NB4 (cell line): ENCODE measurements around the gene SATB2.

ENCODE experiments used
- DNase-seq: peaks from one replicate; pipeline ENCODE4 v3.0.0; 2010; ENCODE audit warnings: low read depth
- H3K4me3 ChIP-seq: one replicate; pipeline ENCODE4 v1.5.1; 2011; ENCODE audit warnings: mild to moderate bottlenecking, low read depth, low read length, moderate library complexity
- CTCF ChIP-seq: IDR thresholded peaks from one replicate; pipeline ENCODE4 v1.5.1; 2012; ENCODE audit warnings: low read depth, low read length
- MAX ChIP-seq: IDR thresholded peaks from 2 replicates; pipeline ENCODE4 v1.6.1; 2011; ENCODE audit warnings: low read depth, low read length
- MYC ChIP-seq: IDR thresholded peaks from 2 replicates; pipeline ENCODE4 v1.6.1; 2011; ENCODE audit warnings: low read depth, low read length
- POLR2A ChIP-seq: IDR thresholded peaks from 2 replicates; pipeline ENCODE4 v1.6.1; 2011; ENCODE audit warnings: mild to moderate bottlenecking; ENCODE audit not compliant: insufficient read length; ENCODE audit errors: extremely low read depth

SATB2 gene

GRCh38 chr2:199383021-199383420 lies 74.7 kb downstream of the SATB2 start:
- no peak for DNase-seq
- TF ChIP-seq MAX (no peak), POLR2A (no peak), CTCF (no peak), MYC (no peak)
- no peak overlapping the region for H3K4me3 ChIP-seq

- TF ChIP-seq CTCF (no peak), MYC (no peak), POLR2A (no peak), MAX (no peak)
- no peak for DNase-seq
- H3K4me3 ChIP-seq = no peak overlapping the region
Measured at GRCh38 chr2:199382091-199382490, 75.6 kb downstream of the SATB2 start.

- TF ChIP-seq MAX (no peak), POLR2A (no peak), CTCF (no peak), MYC (no peak)
- H3K4me3 ChIP-seq = no peak overlapping the region
- no peak for DNase-seq
Measured at GRCh38 chr2:199381531-199381930, 76.2 kb downstream of the SATB2 start.

- TF ChIP-seq MYC = no peak
- no peak for TF ChIP-seq CTCF
- no peak overlapping the region for H3K4me3 ChIP-seq
- DNase-seq = no peak
Measured at GRCh38 chr2:199378948-199379650, 78.6 kb downstream of the SATB2 start.

GRCh38 chr2:199370150-199370780 lies 87.5 kb downstream of the SATB2 start:
- H3K4me3 ChIP-seq = no peak overlapping the region
- no peak for DNase-seq
- TF ChIP-seq MYC (no peak), MAX (no peak), POLR2A (no peak), CTCF (no peak)

- no peak for TF ChIP-seq POLR2A
- TF ChIP-seq CTCF = no peak
- no peak for TF ChIP-seq MYC
- TF ChIP-seq MAX = no peak
- no peak for DNase-seq
- H3K4me3 ChIP-seq = no peak overlapping the region
Measured at GRCh38 chr2:199366406-199366805, 91.3 kb downstream of the SATB2 start.
